A549 treated with RU486 at 1 μM for 4 hours (cell line): ENCODE measurements around the gene MPEG1. TPM values are rescaled to one million over a fixed set of nuclear protein-coding genes. Genes with fewer than 3 reads are reported as not detected.

Experiments used
- total RNA-seq: library from RNA; stranded (reverse); fragments of 200-300 nt; extraction: Qiagen RNA extraction; gene quantifications from 5 replicates; pipeline ENCODE4 v1.2.3, GENCODE V29; 2022; ENCODE audit warnings: low read depth

MPEG1 gene, protein sequence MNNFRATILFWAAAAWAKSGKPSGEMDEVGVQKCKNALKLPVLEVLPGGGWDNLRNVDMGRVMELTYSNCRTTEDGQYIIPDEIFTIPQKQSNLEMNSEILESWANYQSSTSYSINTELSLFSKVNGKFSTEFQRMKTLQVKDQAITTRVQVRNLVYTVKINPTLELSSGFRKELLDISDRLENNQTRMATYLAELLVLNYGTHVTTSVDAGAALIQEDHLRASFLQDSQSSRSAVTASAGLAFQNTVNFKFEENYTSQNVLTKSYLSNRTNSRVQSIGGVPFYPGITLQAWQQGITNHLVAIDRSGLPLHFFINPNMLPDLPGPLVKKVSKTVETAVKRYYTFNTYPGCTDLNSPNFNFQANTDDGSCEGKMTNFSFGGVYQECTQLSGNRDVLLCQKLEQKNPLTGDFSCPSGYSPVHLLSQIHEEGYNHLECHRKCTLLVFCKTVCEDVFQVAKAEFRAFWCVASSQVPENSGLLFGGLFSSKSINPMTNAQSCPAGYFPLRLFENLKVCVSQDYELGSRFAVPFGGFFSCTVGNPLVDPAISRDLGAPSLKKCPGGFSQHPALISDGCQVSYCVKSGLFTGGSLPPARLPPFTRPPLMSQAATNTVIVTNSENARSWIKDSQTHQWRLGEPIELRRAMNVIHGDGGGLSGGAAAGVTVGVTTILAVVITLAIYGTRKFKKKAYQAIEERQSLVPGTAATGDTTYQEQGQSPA
- total RNA-seq, result not detected in 5 replicates

DNA sequence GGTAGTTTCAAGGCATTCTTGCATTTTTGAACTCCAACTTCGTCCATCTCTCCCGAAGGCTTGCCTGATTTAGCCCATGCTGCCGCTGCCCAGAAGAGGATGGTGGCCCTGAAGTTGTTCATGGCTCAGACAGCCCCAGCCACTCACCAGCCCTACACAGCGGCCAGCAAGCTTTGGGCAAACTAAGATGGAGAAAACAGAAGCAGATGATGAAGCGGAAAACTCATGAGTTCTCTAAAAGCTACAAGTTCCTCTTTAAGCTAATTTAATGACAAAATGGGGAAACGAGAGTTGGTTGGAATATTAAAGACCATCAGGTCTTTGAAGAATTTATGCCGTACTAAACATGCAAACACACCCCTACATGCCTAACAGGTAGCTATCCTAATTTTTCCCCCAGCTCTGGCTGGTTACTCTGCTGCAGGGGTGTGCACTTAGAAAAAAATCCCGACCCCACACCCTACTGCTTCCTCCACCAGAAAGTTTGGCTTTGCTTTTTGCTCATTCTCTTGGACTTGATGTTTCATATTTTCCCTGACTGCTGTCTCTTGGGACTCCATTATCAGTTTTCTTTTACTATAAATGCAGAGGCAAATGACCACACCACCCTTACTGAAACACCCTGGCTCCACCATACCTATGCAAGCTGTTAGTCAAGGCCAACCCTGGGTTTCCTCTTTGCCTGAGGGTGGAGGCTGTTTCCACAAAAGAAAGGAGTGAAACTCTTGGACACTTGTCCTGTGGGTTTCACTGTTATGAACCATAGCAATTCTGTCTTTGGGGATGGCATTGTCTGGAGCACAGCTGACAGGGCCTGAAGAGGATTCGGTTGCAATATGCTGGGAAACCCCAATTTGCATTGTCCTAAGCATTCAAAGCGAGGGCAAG lies at the start of gene MPEG1:
TSS of gene MPEG1 (minus strand) at position 184 of the 888 bp plus-strand sequence. CDS start at position 122, 62 bp downstream.

DNA sequence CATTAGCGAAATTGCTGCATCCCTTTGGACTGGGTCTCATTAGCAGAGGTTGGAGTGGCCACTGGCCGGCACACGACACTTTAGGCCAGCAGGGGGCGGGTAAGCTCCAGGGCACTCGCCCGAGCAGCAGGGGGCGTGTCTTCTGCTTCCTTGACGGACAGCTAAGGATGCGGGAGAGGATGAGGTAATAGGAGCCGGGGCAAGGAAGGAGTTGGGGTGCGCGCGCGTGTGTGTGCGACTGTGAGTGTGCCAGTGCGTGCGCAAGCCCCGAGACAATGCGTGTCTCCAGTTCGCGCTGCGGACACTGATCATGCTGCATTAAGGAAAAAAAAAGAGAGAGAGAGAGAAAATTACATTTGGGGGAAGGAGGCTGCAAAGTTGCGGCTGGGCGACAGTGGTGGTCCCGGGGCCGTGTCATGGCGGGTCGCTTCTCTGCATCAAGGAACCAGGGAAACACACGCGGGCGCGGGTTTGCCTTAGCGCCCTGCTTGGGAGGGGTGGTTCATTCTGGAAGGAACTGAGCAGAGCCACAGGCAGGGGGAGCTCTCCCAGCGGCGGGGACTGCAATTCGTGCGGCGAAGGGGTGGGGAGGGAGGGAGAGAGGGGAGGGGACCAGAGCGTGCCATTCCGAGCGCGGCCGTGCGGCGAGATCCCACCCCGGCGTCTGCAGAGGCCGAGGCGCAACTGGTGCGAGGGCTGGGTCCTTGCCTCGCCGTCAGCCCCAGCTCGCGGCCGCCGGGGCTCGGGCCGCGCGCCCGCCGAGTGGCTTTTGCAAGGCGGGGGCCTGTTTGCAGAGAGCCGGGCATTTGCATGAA lies 41.0 kb downstream of the MPEG1 start, which contains the start of gene DTX4:
TSS of gene DTX4 (plus strand) at position 625 of the 815 bp plus-strand sequence. CDS start 464 bp downstream, outside the sequence.

Other genes with a start within 250 kb of the MPEG1 start
- not detected in 5 replicates for gene GLYATL1B, start 126.6 kb downstream of the MPEG1 start, total RNA-seq
- gene FAM111B, start 105.7 kb downstream of the MPEG1 start, total RNA-seq, result 3.6 to 9.5 TPM (median 7.7 TPM) in 5 replicates
- gene FAM111A, start 70.1 kb downstream of the MPEG1 start, total RNA-seq, result 7.8 to 10.4 TPM (median 9.0 TPM) in 5 replicates
- 4.1 to 5.7 TPM (median 5.2 TPM) in 5 replicates for gene DTX4, start 40.8 kb downstream of the MPEG1 start, total RNA-seq
- not detected in 5 replicates for gene OR5AN1, start 146.0 kb upstream of the MPEG1 start, total RNA-seq
- not detected in 5 replicates for gene OR5A2, start 213.5 kb upstream of the MPEG1 start, total RNA-seq
- not detected in 5 replicates for gene OR5A1, start 223.5 kb upstream of the MPEG1 start, total RNA-seq
- gene OR4D6, start 244.0 kb upstream of the MPEG1 start, total RNA-seq, result not detected in 5 replicates